Fibroblast of lung (primary cell): ENCODE results near the gene AQP1. TPM values are rescaled to one million over a fixed set of nuclear protein-coding genes. Genes with fewer than 3 reads are reported as not detected.

Experiments used
- DNase-seq, 2 donors: peaks; one replicate each; pipeline versions ENCODE4 v3.0.0 to v3.0.0-alpha.2; 2010; ENCODE audit warnings: low read depth in 2 of 2
- H2AFZ ChIP-seq: 2 replicates; pipeline ENCODE4 v1.5.1; 2012; ENCODE audit warnings: low read length, control low read depth, inconsistent platforms
- H3K27ac ChIP-seq: 2 replicates; pipeline ENCODE4 v1.5.1; 2011; ENCODE audit warnings: low read length, control low read depth; ENCODE audit not compliant: insufficient read depth
- H3K27me3 ChIP-seq: 2 replicates; pipeline ENCODE4 v1.5.1; 2011; ENCODE audit warnings: mild to moderate bottlenecking, low read length; ENCODE audit not compliant: control insufficient read depth, insufficient read depth
- H3K36me3 ChIP-seq: 2 replicates; pipeline ENCODE4 v1.5.1; 2011; ENCODE audit warnings: low read length; ENCODE audit not compliant: control insufficient read depth, insufficient read depth
- H3K4me1 ChIP-seq: 2 replicates; pipeline ENCODE4 v1.5.1; 2011; ENCODE audit warnings: low read length; ENCODE audit not compliant: control insufficient read depth, insufficient read depth; ENCODE audit errors: extremely low read depth
- H3K4me2 ChIP-seq: 2 replicates; pipeline ENCODE4 v1.5.1; 2011; ENCODE audit warnings: low read length, control low read depth; ENCODE audit not compliant: insufficient read depth; ENCODE audit errors: extremely low read depth
- H3K4me3 ChIP-seq, 4 experiments: fragments of 200-600 bp in 1 of 4; sonication (generic) in 1 of 4; replicated peaks in 1 of 4; 2 replicates each; pipeline ENCODE4 v1.5.1; 2011 to 2016; ENCODE audit warnings: low read length in 4 of 4, low read depth in 3 of 4, mild to moderate bottlenecking in 3 of 4, control low read depth in 2 of 4, inconsistent platforms in 1 of 4, mixed read lengths in 1 of 4; ENCODE audit not compliant: insufficient read depth in 1 of 4; ENCODE audit errors: control extremely low read depth in 1 of 4
- H3K79me2 ChIP-seq: 2 replicates; pipeline ENCODE4 v1.5.1; 2012; ENCODE audit warnings: mild to moderate bottlenecking, low read length, inconsistent platforms; ENCODE audit not compliant: control insufficient read depth, insufficient read depth
- H3K9ac ChIP-seq: 2 replicates; pipeline ENCODE4 v1.5.1; 2011; ENCODE audit warnings: mild to moderate bottlenecking, low read length, control low read depth; ENCODE audit not compliant: insufficient read depth
- H3K9me3 ChIP-seq: 2 replicates; pipeline ENCODE4 v1.5.1; 2012; ENCODE audit warnings: low read depth, low read length; ENCODE audit not compliant: control insufficient read depth, insufficient read depth
- H4K20me1 ChIP-seq: 2 replicates; pipeline ENCODE4 v1.5.1; 2011; ENCODE audit warnings: low read length; ENCODE audit not compliant: control insufficient read depth, insufficient read depth; ENCODE audit errors: extremely low read depth
- CTCF ChIP-seq, 2 donors: IDR thresholded peaks in 1 of 2; conservative IDR thresholded peaks in 1 of 2; 1 replicate in 1 of 2; 2 replicates in 1 of 2; pipeline ENCODE4 v1.5.1; 2011 to 2012; ENCODE audit warnings: low read length in 2 of 2, control low read depth in 1 of 2, inconsistent platforms in 1 of 2, low read depth in 1 of 2, mild to moderate bottlenecking in 1 of 2
- EZH2 ChIP-seq: IDR thresholded peaks from 2 replicates; pipeline ENCODE4 v1.5.1; 2012; ENCODE audit warnings: low read length, control low read depth, mild to moderate bottlenecking; ENCODE audit errors: missing control alignments
- polyA plus RNA-seq, 2 donors: library from polyadenylated mRNA; depleted of rRNA in 1 of 2; stranded (reverse) in 1 of 2; unstranded in 1 of 2; fragments of >200 nt; gene quantifications; 2 replicates each; pipeline ENCODE4 v1.2.1, GENCODE V29; 2011 to 2012; ENCODE audit warnings: missing spikeins in 1 of 2
- total RNA-seq: library from RNA; depleted of rRNA; stranded (reverse); fragments of >200 nt; gene quantifications from 2 replicates; pipeline ENCODE4 v1.2.1, GENCODE V29; 2014

AQP1 gene
- total and polyA plus RNA-seq, 2 donors (not counting 1 experiment from before 2014, with no cell fraction given): 13.0 to 44.6 TPM

- peak overlapping the region; percentile 64 for H2AFZ ChIP-seq
- H3K9ac ChIP-seq: peak overlapping the region; percentile 7
- no peaks in the 10 kb centered on the region for H3K79me2 ChIP-seq
- no peaks in the 10 kb centered on the region for H3K27me3 ChIP-seq
- TF ChIP-seq EZH2: no peak
- no peak for TF ChIP-seq CTCF (conservative IDR thresholded peaks at IDR 0.05 in 1 of 2, IDR thresholded peaks at IDR 0.05 in 1 of 2; ENCODE audit: low read depth in 1 of 2, low read length in 2 of 2)
- DNase-seq: peak; percentile 30 to 74
- H3K27ac ChIP-seq: no peak overlapping the region
- H3K36me3 ChIP-seq: no peaks in the 10 kb centered on the region
- peaks cover 9% of the 10 kb centered on the region for H3K4me1 ChIP-seq
- H3K4me3 ChIP-seq: no peak overlapping the region
- no peak overlapping the region for H3K4me2 ChIP-seq
- no peaks in the 10 kb centered on the region for H4K20me1 ChIP-seq
- no peaks in the 10 kb centered on the region for H3K9me3 ChIP-seq
These were observed 9.2 kb downstream of the AQP1 start for GRCh38 chr7:30920584-30921539.

- Histone ChIP-seq H3K9me3 (no peaks in the 10 kb centered on the region), H4K20me1 (no peaks in the 10 kb centered on the region), H3K4me3 (no peak overlapping the region), H3K27me3 (no peaks in the 10 kb centered on the region), H3K4me1 (peaks cover 9% of the 10 kb centered on the region), H2AFZ (peak overlapping the region; percentile 64), H3K36me3 (no peaks in the 10 kb centered on the region), H3K4me2 (no peak overlapping the region), H3K79me2 (no peaks in the 10 kb centered on the region), H3K27ac (no peak overlapping the region), H3K9ac (peak overlapping the region; percentile 7)
- no peak for DNase-seq
- TF ChIP-seq CTCF (conservative IDR thresholded peaks at IDR 0.05 in 1 of 2, IDR thresholded peaks at IDR 0.05 in 1 of 2; ENCODE audit: low read depth in 1 of 2, low read length in 2 of 2): no peak
- TF ChIP-seq EZH2: no peak
These were observed 10.1 kb downstream of the AQP1 start for GRCh38 chr7:30921540-30922401.

GRCh38 chr7:30922596-30922995 lies 10.9 kb downstream of the AQP1 start:
- no peak for TF ChIP-seq EZH2

More at GRCh38 chr7:30922596-30922995, 10.9 kb downstream of the AQP1 start:
- H3K27me3 ChIP-seq: no peaks in the 10 kb centered on the region
- no peaks in the 10 kb centered on the region for H3K79me2 ChIP-seq
- no peak overlapping the region for H2AFZ ChIP-seq
- no peaks in the 10 kb centered on the region for H3K36me3 ChIP-seq
- H4K20me1 ChIP-seq: no peaks in the 10 kb centered on the region
- no peak overlapping the region for H3K4me2 ChIP-seq
- H3K9ac ChIP-seq: no peak overlapping the region
- H3K27ac ChIP-seq: no peak overlapping the region
- peaks cover 9% of the 10 kb centered on the region for H3K4me1 ChIP-seq
- H3K9me3 ChIP-seq: no peaks in the 10 kb centered on the region
- no peak overlapping the region for H3K4me3 ChIP-seq
- DNase-seq: no peak
